Activated CD4-positive, alpha-beta T cell treated with anti-CD3 and anti-CD28 coated beads, Interleukin-2, amount 10 ng/mL, durations not matched to agents 7 days and 5 days (primary cell): ENCODE measurements around the gene CLCNKB. TPM values are rescaled to one million over a fixed set of nuclear protein-coding genes. Genes with fewer than 3 reads are reported as not detected.
"Not testable (repeated sequence)": the region's sequence is repeated elsewhere in the genome, so short reads cannot be mapped to it uniquely, and the experiment has no call there.

Experiments
- CTCF ChIA-PET: fragments of 350-600 bp; sonication (Branson Sonifier 250); formaldehyde crosslinking; loops from one replicate; lab custom pipeline; 2021; ENCODE audit warnings: antibody characterized with exemption; lab: Charles Lee
- POLR2A ChIA-PET: fragments of 350-600 bp; sonication (Branson Sonifier 250); formaldehyde crosslinking; loops from one replicate; lab custom pipeline; 2021; ENCODE audit warnings: antibody characterized with exemption; lab: Charles Lee
- DNase-seq: peaks from one replicate; pipeline ENCODE4 v3.0.0-alpha.2; 2020
- H3K27ac Mint-ChIP-seq: one replicate; pipeline ENCODE4 v1.8.0; 2021; ENCODE audit warnings: mild to moderate bottlenecking, moderate library complexity, mixed read lengths
- H3K27me3 Mint-ChIP-seq: one replicate; pipeline ENCODE4 v1.8.0; 2021; ENCODE audit warnings: mixed read lengths
- H3K36me3 Mint-ChIP-seq: one replicate; pipeline ENCODE4 v1.8.0; 2021; ENCODE audit warnings: low read depth, mixed read lengths
- H3K4me1 Mint-ChIP-seq: one replicate; pipeline ENCODE4 v1.8.0; 2021; ENCODE audit warnings: mixed read lengths
- H3K4me3 Mint-ChIP-seq: one replicate; pipeline ENCODE4 v1.8.0; 2021; ENCODE audit warnings: mild to moderate bottlenecking, moderate library complexity, mixed read lengths
- H3K9me3 Mint-ChIP-seq: one replicate; pipeline ENCODE4 v1.8.0; 2021; ENCODE audit warnings: mixed read lengths
- total RNA-seq, 2 experiments: library from RNA; stranded (reverse); gene quantifications; one replicate each; pipeline ENCODE4 v1.2.3, GENCODE V29; 2021

The CLCNKB gene
- total RNA-seq, 2 experiments from 2014 or later = not detected

GRCh38 chr1:16017461-16018303 is 25.9 kb upstream of the CLCNKB start, which contains the start of gene HSPB7:
HSPB7 (minus strand) TSS chr1:16018043; CDS start chr1:16017963, 80 bp downstream.
- Mint-ChIP-seq H3K9me3 (no peaks in the 10 kb centered on the region), H3K4me1 (peaks cover under 1% of the 10 kb centered on the region), H3K4me3 (no peak within 1 kb of the TSS), H3K27me3 (no peaks in the 10 kb centered on the region), H3K36me3 (no peaks in the 10 kb centered on the region), H3K27ac (no peak within 1 kb of the TSS)
- ChIA-PET POLR2A (no interaction called here), CTCF (interaction anchor here (1.6 to 2.6 kb wide), 2 partner anchors 11 to 14 kb away, joined by 5 to 10 read pairs; no protein-coding TSS in a partner anchor)
- DNase-seq = no peak

GRCh38 chr1:16018308-16018707 is 25.3 kb upstream of the CLCNKB start:
- DNase-seq = no peak
- no peak overlapping the region for H3K4me3 Mint-ChIP-seq
- H3K4me1 Mint-ChIP-seq = no peaks in the 10 kb centered on the region
- H3K9me3 Mint-ChIP-seq = no peaks in the 10 kb centered on the region
- CTCF ChIA-PET = interaction anchor here (1.1 to 2.6 kb wide), 3 partner anchors 10 to 163 kb away, joined by 3 to 10 read pairs (median 5); no protein-coding TSS in a partner anchor
- H3K27me3 Mint-ChIP-seq = no peaks in the 10 kb centered on the region
- H3K27ac Mint-ChIP-seq = no peak overlapping the region
- H3K36me3 Mint-ChIP-seq = no peaks in the 10 kb centered on the region
- POLR2A ChIA-PET = no interaction called here

GRCh38 chr1:16018749-16019643 is 24.6 kb upstream of the CLCNKB start:
- Mint-ChIP-seq H3K36me3 (no peaks in the 10 kb centered on the region), H3K4me1 (no peaks in the 10 kb centered on the region), H3K9me3 (no peaks in the 10 kb centered on the region), H3K27me3 (no peaks in the 10 kb centered on the region), H3K27ac (no peak overlapping the region), H3K4me3 (no peak overlapping the region)
- POLR2A ChIA-PET = no interaction called here
- CTCF ChIA-PET = interaction anchor here (1.1 to 2.6 kb wide), 4 partner anchors 10 to 162 kb away, joined by 3 to 10 read pairs (median 5); no protein-coding TSS in a partner anchor
- DNase-seq = no peak

- CTCF ChIA-PET = interaction anchor here (0.6 to 2.6 kb wide), 4 partner anchors 9 to 204 kb away, joined by 3 to 10 read pairs (median 4); no protein-coding TSS in a partner anchor
These were observed 23.8 kb upstream of the CLCNKB start for GRCh38 chr1:16019644-16020277.

GRCh38 chr1:16020325-16020724 is 23.3 kb upstream of the CLCNKB start:
- DNase-seq = no peak
- no peaks in the 10 kb centered on the region for H3K27me3 Mint-ChIP-seq
- H3K9me3 Mint-ChIP-seq = no peaks in the 10 kb centered on the region
- no peaks in the 10 kb centered on the region for H3K4me1 Mint-ChIP-seq
- ChIA-PET CTCF (interaction anchor here (0.6 to 2.6 kb wide), 5 partner anchors 9 to 205 kb away, joined by 3 to 10 read pairs (median 5); no protein-coding TSS in a partner anchor), POLR2A (no interaction called here)
- peak overlapping the region; percentile 19 for H3K27ac Mint-ChIP-seq
- H3K36me3 Mint-ChIP-seq = no peaks in the 10 kb centered on the region
- H3K4me3 Mint-ChIP-seq = no peak overlapping the region

More at GRCh38 chr1:16019644-16020277, 23.8 kb upstream of the CLCNKB start:
- DNase-seq = no peak
- Mint-ChIP-seq H3K4me1 (no peaks in the 10 kb centered on the region), H3K36me3 (no peaks in the 10 kb centered on the region), H3K4me3 (no peak overlapping the region), H3K9me3 (no peaks in the 10 kb centered on the region), H3K27ac (peak overlapping the region; percentile 19), H3K27me3 (no peaks in the 10 kb centered on the region)
- POLR2A ChIA-PET = no interaction called here

GRCh38 chr1:16020878-16021277 is 22.7 kb upstream of the CLCNKB start:
- POLR2A ChIA-PET, H3K9me3 Mint-ChIP-seq, H3K27me3 Mint-ChIP-seq, DNase-seq, H3K36me3 Mint-ChIP-seq, H3K4me1 Mint-ChIP-seq, H3K4me3 Mint-ChIP-seq, H3K27ac Mint-ChIP-seq: not testable (repeated sequence)
- CTCF ChIA-PET = interaction anchor here (0.6 to 1.5 kb wide), 3 partner anchors 8 to 205 kb away, joined by 3 to 5 read pairs (median 5); no protein-coding TSS in a partner anchor

GRCh38 chr1:16021681-16022080 is 21.9 kb upstream of the CLCNKB start, which contains the start of gene CLCNKA:
CLCNKA (plus strand) TSS chr1:16022036; CDS start chr1:16022620, 584 bp downstream.
- Mint-ChIP-seq H3K36me3 (no peaks in the 10 kb centered on the region), H3K27me3 (no peaks in the 10 kb centered on the region), H3K27ac (no peak within 1 kb of the TSS), H3K9me3 (no peaks in the 10 kb centered on the region), H3K4me1 (no peaks in the 10 kb centered on the region), H3K4me3 (no peak within 1 kb of the TSS)
- ChIA-PET CTCF (interaction anchor here (1.5 kb wide), 1 partner anchor 206 kb away, joined by 3 read pairs; no protein-coding TSS in a partner anchor), POLR2A (no interaction called here)
- no peak for DNase-seq

- H3K36me3 Mint-ChIP-seq = no peaks in the 10 kb centered on the region
- H3K9me3 Mint-ChIP-seq = no peaks in the 10 kb centered on the region
- H3K4me3 Mint-ChIP-seq = no peak overlapping the region
- no peak overlapping the region for H3K27ac Mint-ChIP-seq
- ChIA-PET CTCF (no interaction called here), POLR2A (no interaction called here)
- no peaks in the 10 kb centered on the region for H3K4me1 Mint-ChIP-seq
- H3K27me3 Mint-ChIP-seq = no peaks in the 10 kb centered on the region
- DNase-seq = no peak
These were observed 21.2 kb upstream of the CLCNKB start for GRCh38 chr1:16022393-16022792.

GRCh38 chr1:16023050-16023653 is 20.4 kb upstream of the CLCNKB start:
- Mint-ChIP-seq H3K9me3 (no peaks in the 10 kb centered on the region), H3K4me3 (no peak overlapping the region), H3K4me1 (peaks cover 2% of the 10 kb centered on the region), H3K27me3 (peaks cover 2% of the 10 kb centered on the region), H3K27ac (no peak overlapping the region), H3K36me3 (no peaks in the 10 kb centered on the region)
- no peak for DNase-seq
- POLR2A ChIA-PET = no interaction called here
- CTCF ChIA-PET = interaction anchor here (0.9 kb wide), 1 partner anchor 34 kb away, joined by 3 read pairs; no protein-coding TSS in a partner anchor

- H3K27me3 Mint-ChIP-seq, H3K36me3 Mint-ChIP-seq, POLR2A ChIA-PET, DNase-seq, H3K9me3 Mint-ChIP-seq, H3K4me3 Mint-ChIP-seq, H3K4me1 Mint-ChIP-seq, H3K27ac Mint-ChIP-seq: not testable (repeated sequence)
- CTCF ChIA-PET = interaction anchor here (1.0 kb wide), 1 partner anchor 53 kb away, joined by 3 read pairs; no protein-coding TSS in a partner anchor
These were observed 17.3 kb upstream of the CLCNKB start for GRCh38 chr1:16026302-16026701.

GRCh38 chr1:16026723-16027484 is 16.7 kb upstream of the CLCNKB start:
- H3K27ac Mint-ChIP-seq = no peak overlapping the region
- H3K36me3 Mint-ChIP-seq = no peaks in the 10 kb centered on the region
- H3K27me3 Mint-ChIP-seq = peaks cover 7% of the 10 kb centered on the region
- DNase-seq = peak; percentile 33
- ChIA-PET CTCF (interaction anchor here (1.0 kb wide), 1 partner anchor 52 kb away, joined by 3 read pairs; no protein-coding TSS in a partner anchor), POLR2A (no interaction called here)
- H3K9me3 Mint-ChIP-seq = no peaks in the 10 kb centered on the region
- no peak overlapping the region for H3K4me3 Mint-ChIP-seq
- peaks cover 2% of the 10 kb centered on the region for H3K4me1 Mint-ChIP-seq
